Neural cell (in vitro differentiated cells): ENCODE data around the gene KCNQ1OT1. TPM values are rescaled to one million over a fixed set of nuclear protein-coding genes. Genes with fewer than 3 reads are reported as not detected.

Experiments
- H2AFZ ChIP-seq: fragments of 200-600, 300-800 bp; sonication (generic), shearing (Covaris generic); 2 replicates; pipeline ENCODE4 v1.6.0; 2014; ENCODE audit warnings: low read depth, mild to moderate bottlenecking, antibody characterized with exemption, low read length, moderate library complexity
- H3F3A ChIP-seq: fragments of 200-600 bp; shearing (Covaris generic); 2 replicates; pipeline ENCODE4 v1.6.1; 2016; ENCODE audit warnings: mild to moderate bottlenecking, moderate library complexity, mixed read lengths, antibody characterized with exemption, low read length; ENCODE audit not compliant: insufficient read depth, poor library complexity, severe bottlenecking
- H3K27ac ChIP-seq: fragments of 200-600, 300-800 bp; sonication (generic), shearing (Covaris generic); 2 replicates; pipeline ENCODE4 v1.5.1; 2014; ENCODE audit warnings: mild to moderate bottlenecking, low read length, moderate library complexity
- H3K27me3 ChIP-seq: fragments of 300-800, 200-600 bp; sonication (generic), shearing (Covaris generic); 2 replicates; pipeline ENCODE4 v1.6.0; 2014; ENCODE audit warnings: mild to moderate bottlenecking, low read depth, low read length, moderate library complexity; ENCODE audit not compliant: insufficient read depth
- H3K36me3 ChIP-seq: fragments of 300-800, 200-600 bp; sonication (generic), shearing (Covaris generic); 2 replicates; pipeline ENCODE4 v1.5.1; 2014; ENCODE audit warnings: mild to moderate bottlenecking, antibody characterized with exemption, low read length, moderate library complexity; ENCODE audit not compliant: insufficient read depth
- H3K4me2 ChIP-seq: fragments of 300-800, 200-600 bp; sonication (generic), shearing (Covaris generic); 2 replicates; pipeline ENCODE4 v1.6.0; 2014; ENCODE audit warnings: mild to moderate bottlenecking, low read length
- H3K4me3 ChIP-seq: fragments of 300-800, 200-600 bp; sonication (generic), shearing (Covaris generic); 2 replicates; pipeline ENCODE4 v1.5.1; 2014; ENCODE audit warnings: mild to moderate bottlenecking, low read length, moderate library complexity
- H3K79me2 ChIP-seq: fragments of 200-600 bp; shearing (Covaris generic); replicated peaks from 2 replicates; pipeline ENCODE4 v1.6.0; 2014; ENCODE audit warnings: mild to moderate bottlenecking, low read length, moderate library complexity; ENCODE audit not compliant: insufficient read depth
- H3K9ac ChIP-seq: fragments of 300-800, 200-600 bp; sonication (generic), shearing (Covaris generic); 2 replicates; pipeline ENCODE4 v1.6.1; 2016; ENCODE audit warnings: mild to moderate bottlenecking, low read length, mixed read lengths
- H3K9me2 ChIP-seq: fragments of 200-600 bp; shearing (Covaris generic); 2 replicates; pipeline ENCODE4 v1.6.1; 2016; ENCODE audit warnings: mild to moderate bottlenecking, low read length, mixed read lengths; ENCODE audit not compliant: insufficient read depth
- H3K9me3 ChIP-seq: fragments of 200-600, 300-800 bp; sonication (generic), shearing (Covaris generic); 2 replicates; pipeline ENCODE4 v1.6.1; 2016; ENCODE audit warnings: mild to moderate bottlenecking, mixed run types, low read length, moderate library complexity, mixed read lengths
- H4K20me1 ChIP-seq: fragments of 200-600 bp; shearing (Covaris generic); 2 replicates; pipeline ENCODE4 v1.6.1; 2016; ENCODE audit warnings: mild to moderate bottlenecking, mixed run types; ENCODE audit not compliant: insufficient read depth
- EP300 ChIP-seq: fragments of 450-650 bp; conservative IDR thresholded peaks from 2 replicates; pipeline ENCODE4 v1.6.1; 2014; ENCODE audit warnings: antibody characterized with exemption, mild to moderate bottlenecking, moderate library complexity; ENCODE audit not compliant: poor library complexity, severe bottlenecking
- EZH2 ChIP-seq: fragments of 200-600, 300-800 bp; shearing (Covaris generic), sonication (generic); IDR thresholded peaks from 2 replicates; pipeline ENCODE4 v1.6.1; 2014; ENCODE audit warnings: antibody characterized with exemption, low read length, borderline replicate concordance, mild to moderate bottlenecking; ENCODE audit not compliant: insufficient read depth, poor library complexity, severe bottlenecking
- MXI1 ChIP-seq: fragments of 450-650 bp; conservative IDR thresholded peaks from 2 replicates; pipeline ENCODE4 v1.6.1; 2014; ENCODE audit warnings: antibody characterized with exemption, mild to moderate bottlenecking; ENCODE audit not compliant: poor library complexity, severe bottlenecking
- POLR2AphosphoS5 ChIP-seq: IDR thresholded peaks from 2 replicates; pipeline ENCODE4 v1.6.1; 2012
- RAD21 ChIP-seq: fragments of 450-650 bp; conservative IDR thresholded peaks from 2 replicates; pipeline ENCODE4 v1.6.1; 2014; ENCODE audit warnings: antibody characterized with exemption, mild to moderate bottlenecking, moderate library complexity
- SMC3 ChIP-seq: fragments of 450-650 bp; conservative IDR thresholded peaks from 2 replicates; pipeline ENCODE4 v1.6.1; 2014; ENCODE audit warnings: antibody characterized with exemption, mild to moderate bottlenecking, moderate library complexity; ENCODE audit not compliant: poor library complexity
- TAF1 ChIP-seq: IDR thresholded peaks from 2 replicates; pipeline ENCODE4 v1.6.1; 2012; ENCODE audit warnings: low read depth
- polyA plus RNA-seq: library from polyadenylated mRNA; depleted of rRNA; stranded (reverse); fragments of >200 nt; gene quantifications from 2 replicates; pipeline ENCODE4 v1.2.3, GENCODE V29; 2014
- TF ChIP-seq, protein P1 (sequence below): fragments of 450-650 bp; IDR thresholded peaks from 2 replicates; pipeline ENCODE4 v1.5.1; 2014; ENCODE audit warnings: antibody characterized with exemption, mild to moderate bottlenecking, moderate library complexity; ENCODE audit not compliant: poor library complexity, severe bottlenecking
- TF ChIP-seq, protein P2 (sequence below): IDR thresholded peaks from 2 replicates; pipeline ENCODE4 v1.6.1; 2012; ENCODE audit warnings: borderline replicate concordance

KCNQ1OT1 gene
- polyA plus RNA-seq, 1 donor from 2014 or later, result 0.12 TPM

DNA sequence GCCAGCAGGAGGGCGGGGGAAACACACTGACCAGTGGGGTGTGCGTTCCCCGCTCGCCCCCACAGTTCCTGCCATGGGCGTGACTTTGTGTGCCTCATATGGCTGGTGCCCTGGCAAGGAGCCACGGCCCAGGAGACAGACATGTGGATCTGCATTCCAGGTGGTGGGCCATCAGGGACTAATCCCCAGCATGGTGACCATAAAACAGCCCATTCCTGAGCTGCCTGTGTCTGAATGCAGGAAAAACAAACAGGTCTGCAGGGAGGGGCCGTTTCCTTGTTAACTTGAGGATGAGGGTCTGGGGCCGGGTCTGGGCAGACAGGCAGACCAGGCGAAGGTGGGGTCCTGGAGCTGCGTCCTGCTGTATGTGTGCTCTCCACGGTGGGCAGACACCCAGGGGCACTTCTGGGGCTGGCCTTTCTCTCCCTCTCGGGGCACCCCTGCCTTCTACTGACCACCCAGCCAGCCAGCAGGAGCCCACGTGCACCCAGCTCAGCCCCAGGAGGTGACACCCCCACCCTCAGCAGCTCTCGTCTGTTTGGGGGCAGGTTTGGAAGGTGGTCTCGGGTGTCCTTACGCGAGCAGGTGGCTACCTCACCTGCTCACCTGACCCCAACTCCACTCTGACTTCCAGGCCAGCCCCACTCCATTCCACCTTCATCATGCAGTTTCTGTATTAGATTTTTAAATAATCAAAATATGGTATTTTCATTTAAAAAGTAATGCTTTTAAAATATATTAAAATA lies 120.3 kb downstream of the KCNQ1OT1 start:
- no peak overlapping the region for H2AFZ ChIP-seq
- H3K4me3 ChIP-seq, result no peak overlapping the region
- TF ChIP-seq POLR2AphosphoS5, result no peak
- TF ChIP-seq EP300, result no peak
- TF ChIP-seq, protein P1, sequence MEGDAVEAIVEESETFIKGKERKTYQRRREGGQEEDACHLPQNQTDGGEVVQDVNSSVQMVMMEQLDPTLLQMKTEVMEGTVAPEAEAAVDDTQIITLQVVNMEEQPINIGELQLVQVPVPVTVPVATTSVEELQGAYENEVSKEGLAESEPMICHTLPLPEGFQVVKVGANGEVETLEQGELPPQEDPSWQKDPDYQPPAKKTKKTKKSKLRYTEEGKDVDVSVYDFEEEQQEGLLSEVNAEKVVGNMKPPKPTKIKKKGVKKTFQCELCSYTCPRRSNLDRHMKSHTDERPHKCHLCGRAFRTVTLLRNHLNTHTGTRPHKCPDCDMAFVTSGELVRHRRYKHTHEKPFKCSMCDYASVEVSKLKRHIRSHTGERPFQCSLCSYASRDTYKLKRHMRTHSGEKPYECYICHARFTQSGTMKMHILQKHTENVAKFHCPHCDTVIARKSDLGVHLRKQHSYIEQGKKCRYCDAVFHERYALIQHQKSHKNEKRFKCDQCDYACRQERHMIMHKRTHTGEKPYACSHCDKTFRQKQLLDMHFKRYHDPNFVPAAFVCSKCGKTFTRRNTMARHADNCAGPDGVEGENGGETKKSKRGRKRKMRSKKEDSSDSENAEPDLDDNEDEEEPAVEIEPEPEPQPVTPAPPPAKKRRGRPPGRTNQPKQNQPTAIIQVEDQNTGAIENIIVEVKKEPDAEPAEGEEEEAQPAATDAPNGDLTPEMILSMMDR, result no peak
- TF ChIP-seq SMC3, result no peak
- TF ChIP-seq, protein P2, sequence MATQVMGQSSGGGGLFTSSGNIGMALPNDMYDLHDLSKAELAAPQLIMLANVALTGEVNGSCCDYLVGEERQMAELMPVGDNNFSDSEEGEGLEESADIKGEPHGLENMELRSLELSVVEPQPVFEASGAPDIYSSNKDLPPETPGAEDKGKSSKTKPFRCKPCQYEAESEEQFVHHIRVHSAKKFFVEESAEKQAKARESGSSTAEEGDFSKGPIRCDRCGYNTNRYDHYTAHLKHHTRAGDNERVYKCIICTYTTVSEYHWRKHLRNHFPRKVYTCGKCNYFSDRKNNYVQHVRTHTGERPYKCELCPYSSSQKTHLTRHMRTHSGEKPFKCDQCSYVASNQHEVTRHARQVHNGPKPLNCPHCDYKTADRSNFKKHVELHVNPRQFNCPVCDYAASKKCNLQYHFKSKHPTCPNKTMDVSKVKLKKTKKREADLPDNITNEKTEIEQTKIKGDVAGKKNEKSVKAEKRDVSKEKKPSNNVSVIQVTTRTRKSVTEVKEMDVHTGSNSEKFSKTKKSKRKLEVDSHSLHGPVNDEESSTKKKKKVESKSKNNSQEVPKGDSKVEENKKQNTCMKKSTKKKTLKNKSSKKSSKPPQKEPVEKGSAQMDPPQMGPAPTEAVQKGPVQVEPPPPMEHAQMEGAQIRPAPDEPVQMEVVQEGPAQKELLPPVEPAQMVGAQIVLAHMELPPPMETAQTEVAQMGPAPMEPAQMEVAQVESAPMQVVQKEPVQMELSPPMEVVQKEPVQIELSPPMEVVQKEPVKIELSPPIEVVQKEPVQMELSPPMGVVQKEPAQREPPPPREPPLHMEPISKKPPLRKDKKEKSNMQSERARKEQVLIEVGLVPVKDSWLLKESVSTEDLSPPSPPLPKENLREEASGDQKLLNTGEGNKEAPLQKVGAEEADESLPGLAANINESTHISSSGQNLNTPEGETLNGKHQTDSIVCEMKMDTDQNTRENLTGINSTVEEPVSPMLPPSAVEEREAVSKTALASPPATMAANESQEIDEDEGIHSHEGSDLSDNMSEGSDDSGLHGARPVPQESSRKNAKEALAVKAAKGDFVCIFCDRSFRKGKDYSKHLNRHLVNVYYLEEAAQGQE, result no peak
- TF ChIP-seq TAF1, result no peak
- TF ChIP-seq MXI1, result no peak
- no peak for TF ChIP-seq RAD21
- TF ChIP-seq EZH2, result no peak
- H3K27ac ChIP-seq, result no peak overlapping the region
- no peaks in the 10 kb centered on the region for H3K9me3 ChIP-seq
- no peaks in the 10 kb centered on the region for H3K36me3 ChIP-seq
- H3K4me2 ChIP-seq, result no peak overlapping the region
- no peaks in the 10 kb centered on the region for H3F3A ChIP-seq
- no peak overlapping the region for H3K9ac ChIP-seq
- no peaks in the 10 kb centered on the region for H3K27me3 ChIP-seq
- H4K20me1 ChIP-seq, result no peaks in the 10 kb centered on the region
- H3K9me2 ChIP-seq, result no peaks in the 10 kb centered on the region
- no peaks in the 10 kb centered on the region for H3K79me2 ChIP-seq

DNA sequence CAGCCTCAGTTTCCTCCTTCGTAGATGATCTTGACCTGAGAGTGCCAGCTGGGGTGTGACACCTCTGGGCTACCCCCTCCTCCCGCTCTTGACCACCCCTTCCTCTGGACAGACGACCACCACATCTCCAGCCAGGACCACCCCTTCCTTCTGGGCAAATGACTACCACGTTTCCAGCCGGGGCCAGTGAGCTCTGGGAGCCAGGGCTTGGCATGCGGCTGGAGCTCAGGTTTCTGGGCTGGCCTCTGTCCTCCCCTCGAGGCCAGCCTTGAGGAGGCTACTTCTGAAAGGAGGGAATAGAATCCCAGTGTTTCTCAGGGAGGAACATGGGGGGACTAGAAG lies 120.9 kb downstream of the KCNQ1OT1 start:
- no peaks in the 10 kb centered on the region for H3K27me3 ChIP-seq
- no peak overlapping the region for H3K4me2 ChIP-seq
- no peak overlapping the region for H2AFZ ChIP-seq
- no peak overlapping the region for H3K27ac ChIP-seq
- H3K9ac ChIP-seq, result no peak overlapping the region
- H3K9me3 ChIP-seq, result no peaks in the 10 kb centered on the region
- no peaks in the 10 kb centered on the region for H3K79me2 ChIP-seq
- no peaks in the 10 kb centered on the region for H3K36me3 ChIP-seq
- no peaks in the 10 kb centered on the region for H3K9me2 ChIP-seq
- H4K20me1 ChIP-seq, result no peaks in the 10 kb centered on the region
- no peaks in the 10 kb centered on the region for H3F3A ChIP-seq
- H3K4me3 ChIP-seq, result no peak overlapping the region
- TF ChIP-seq SMC3, result no peak
- no peak for TF ChIP-seq EP300
- TF ChIP-seq POLR2AphosphoS5, result no peak
- TF ChIP-seq TAF1, result no peak
- TF ChIP-seq MXI1, result no peak
